ENCODE results near the gene NADK2. TPM values are rescaled to one million over a fixed set of nuclear protein-coding genes. Genes with fewer than 3 reads are reported as not detected.

NADK2 gene
- total RNA-seq, 1 donor from 2014 or later = 24.2 TPM

- Mint-ChIP-seq H3K9me3 (ENCODE audit: unreplicated experiment) (no peaks in the 10 kb centered on the region), H3K4me1 (ENCODE audit: low read depth, unreplicated experiment) (no peaks in the 10 kb centered on the region), H3K27me3 (ENCODE audit: unreplicated experiment) (no peaks in the 10 kb centered on the region), H3K36me3 (ENCODE audit: unreplicated experiment) (no peaks in the 10 kb centered on the region), H3K4me3 (ENCODE audit: unreplicated experiment) (no peak overlapping the region), H3K27ac (ENCODE audit: unreplicated experiment) (no peak overlapping the region)
- no peak for TF ChIP-seq CTCF (IDR thresholded peaks at IDR 0.05; ENCODE audit: partially characterized antibody, unreplicated experiment)
- no peak for DNase-seq
Measured at GRCh38 chr5:36209664-36210063, 32.1 kb downstream of the NADK2 start.

- H3K4me1 Mint-ChIP-seq (ENCODE audit: low read depth, unreplicated experiment) = peaks cover 2% of the 10 kb centered on the region
- no peaks in the 10 kb centered on the region for H3K9me3 Mint-ChIP-seq (ENCODE audit: unreplicated experiment)
- no peaks in the 10 kb centered on the region for H3K36me3 Mint-ChIP-seq (ENCODE audit: unreplicated experiment)
- H3K27me3 Mint-ChIP-seq (ENCODE audit: unreplicated experiment) = no peaks in the 10 kb centered on the region
- no peak overlapping the region for H3K27ac Mint-ChIP-seq (ENCODE audit: unreplicated experiment)
- no peak for TF ChIP-seq CTCF (IDR thresholded peaks at IDR 0.05; ENCODE audit: partially characterized antibody, unreplicated experiment)
- DNase-seq = no peak
- no peak overlapping the region for H3K4me3 Mint-ChIP-seq (ENCODE audit: unreplicated experiment)
Measured at GRCh38 chr5:36208786-36209185, 32.9 kb downstream of the NADK2 start.

- Mint-ChIP-seq H3K9me3 (ENCODE audit: unreplicated experiment) (no peaks in the 10 kb centered on the region), H3K27me3 (ENCODE audit: unreplicated experiment) (no peaks in the 10 kb centered on the region), H3K4me1 (ENCODE audit: low read depth, unreplicated experiment) (peaks cover 17% of the 10 kb centered on the region), H3K27ac (ENCODE audit: unreplicated experiment) (no peak overlapping the region), H3K4me3 (ENCODE audit: unreplicated experiment) (no peak overlapping the region), H3K36me3 (ENCODE audit: unreplicated experiment) (no peaks in the 10 kb centered on the region)
- DNase-seq = no peak
- no peak for TF ChIP-seq CTCF (IDR thresholded peaks at IDR 0.05; ENCODE audit: partially characterized antibody, unreplicated experiment)
Measured at GRCh38 chr5:36206913-36207312, 34.8 kb downstream of the NADK2 start.

- Mint-ChIP-seq H3K4me1 (ENCODE audit: low read depth, unreplicated experiment) (peaks cover 19% of the 10 kb centered on the region), H3K27ac (ENCODE audit: unreplicated experiment) (no peak overlapping the region), H3K27me3 (ENCODE audit: unreplicated experiment) (no peaks in the 10 kb centered on the region), H3K4me3 (ENCODE audit: unreplicated experiment) (no peak overlapping the region), H3K9me3 (ENCODE audit: unreplicated experiment) (no peaks in the 10 kb centered on the region), H3K36me3 (ENCODE audit: unreplicated experiment) (no peaks in the 10 kb centered on the region)
- TF ChIP-seq CTCF (IDR thresholded peaks at IDR 0.05; ENCODE audit: partially characterized antibody, unreplicated experiment) = no peak
- no peak for DNase-seq
Measured at GRCh38 chr5:36205329-36205728, 36.4 kb downstream of the NADK2 start.

- H3K27ac Mint-ChIP-seq (ENCODE audit: unreplicated experiment) = peak overlapping the region; percentile 83
- peak; percentile 73 for DNase-seq
- no peaks in the 10 kb centered on the region for H3K36me3 Mint-ChIP-seq (ENCODE audit: unreplicated experiment)
- H3K4me3 Mint-ChIP-seq (ENCODE audit: unreplicated experiment) = peak overlapping the region; percentile 58
- no peaks in the 10 kb centered on the region for H3K9me3 Mint-ChIP-seq (ENCODE audit: unreplicated experiment)
- peaks cover 26% of the 10 kb centered on the region for H3K4me1 Mint-ChIP-seq (ENCODE audit: low read depth, unreplicated experiment)
- H3K27me3 Mint-ChIP-seq (ENCODE audit: unreplicated experiment) = no peaks in the 10 kb centered on the region
- TF ChIP-seq CTCF (IDR thresholded peaks at IDR 0.05; ENCODE audit: partially characterized antibody, unreplicated experiment) = no peak
Measured at GRCh38 chr5:36202521-36202961, 39.2 kb downstream of the NADK2 start.
